Testis (tissue), 3 donors: ENCODE data around the gene LHFPL3. TPM values are rescaled to one million over a fixed set of nuclear protein-coding genes. Genes with fewer than 3 reads are reported as not detected.

Experiments
- DNase-seq: peaks from one replicate; pipeline ENCODE4 v3.0.0-alpha.2; 2019
- H3K27ac ChIP-seq, 2 donors: fragments of 200-600 bp; sonication (generic); one replicate each; pipeline ENCODE4 v1.5.1; 2019
- H3K27me3 ChIP-seq: fragments of 200-600 bp; sonication (generic); one replicate; pipeline ENCODE4 v1.5.1; 2019
- H3K36me3 ChIP-seq: fragments of 200-600 bp; sonication (generic); one replicate; pipeline ENCODE4 v1.5.1; 2017; ENCODE audit warnings: low read depth; ENCODE audit errors: missing control alignments
- H3K4me1 ChIP-seq: fragments of 200-600 bp; sonication (generic); one replicate; pipeline ENCODE4 v1.5.1; 2019
- H3K4me3 ChIP-seq, 2 donors: fragments of 200-600 bp; sonication (generic); one replicate each; pipeline ENCODE4 v1.5.1; 2017 to 2019
- H3K9me3 ChIP-seq: fragments of 200-600 bp; sonication (generic); one replicate; pipeline ENCODE4 v1.5.1; 2017
- CTCF ChIP-seq, 3 experiments: fragments of 450-650 bp in 2 of 3; fragments of 200-600 bp in 1 of 3; sonication (generic) in 1 of 3; IDR thresholded peaks; one replicate each; pipeline ENCODE4 v1.5.1; 2016 to 2019; ENCODE audit warnings: antibody characterized with exemption in 3 of 3, mild to moderate bottlenecking in 2 of 3, moderate library complexity in 1 of 3
- POLR2A ChIP-seq: fragments of 450-650 bp; IDR thresholded peaks from one replicate; pipeline ENCODE4 v1.6.1; 2017; ENCODE audit warnings: antibody characterized with exemption, mild to moderate bottlenecking, moderate library complexity
- WGBS, 2 donors: methylation state at CpG; one replicate each; pipeline ENCODE4 v1.1.5; 2018; 5-methylcytosine and 5-hydroxymethylcytosine counted together
- intact Hi-C: fragments of 100-400 bp; cut with DNase I; formaldehyde crosslinking; loops from one replicate; pipeline ENCODE4 v1.15.1; 2023; ENCODE audit warnings: low total_unique reads
- polyA plus RNA-seq: library from polyadenylated mRNA; stranded (reverse); fragments of 350-450 nt; fragmentation: Illumina TruSeq; extraction: RNeasy Lipid Tissue Mini Kit (QIAGEN cat#74804); gene quantifications from one replicate; pipeline ENCODE4 v1.2.3, GENCODE V29; 2014; ENCODE audit warnings: low read depth, low replicate concordance; ENCODE audit not compliant: insufficient read depth
- total RNA-seq, 2 donors: library from RNA; depleted of rRNA; stranded (reverse); fragments of >200 nt; gene quantifications; one replicate each; pipeline ENCODE4 v1.2.3, GENCODE V29; 2016

The LHFPL3 gene
- total and polyA plus RNA-seq, 3 donors from 2014 or later, result 0.17 to 0.47 (median 0.19) TPM

GRCh38 chr7:104826135-104826534 lies 497.7 kb downstream of the LHFPL3 start:
- intact Hi-C loops, result no loop called here
- Histone ChIP-seq H3K27ac (no peak overlapping the region), H3K4me3 (no peak overlapping the region), H3K4me1 (no peaks in the 10 kb centered on the region), H3K36me3 (no peaks in the 10 kb centered on the region), H3K9me3 (no peaks in the 10 kb centered on the region), H3K27me3 (no peaks in the 10 kb centered on the region)
- 83 to 91% methylated on average over 4 of the region's 4 CpGs for WGBS, 2 donors
- no peak for DNase-seq
- TF ChIP-seq POLR2A (no peak), CTCF (IDR thresholded peaks at IDR 0.05) (no peak)

DNA sequence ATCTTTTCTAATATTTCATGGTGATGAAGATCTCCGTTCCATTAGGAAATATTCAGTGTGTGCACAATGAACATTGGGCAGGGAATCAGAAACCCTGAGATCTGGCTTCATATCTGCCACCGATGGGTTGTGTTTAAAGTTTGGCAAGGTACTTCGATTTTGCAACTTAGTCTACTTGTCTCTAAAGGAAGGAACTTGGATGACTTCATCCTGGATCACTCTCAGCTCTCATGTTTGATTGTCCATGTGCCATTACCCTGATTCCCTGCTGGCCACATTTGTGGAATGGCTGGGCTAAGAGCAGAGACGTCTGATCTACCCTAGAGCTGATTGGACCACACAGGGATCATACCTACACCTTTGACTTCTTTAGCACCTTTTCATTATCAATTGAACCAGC lies 508.6 kb downstream of the LHFPL3 start:
- 74 to 85% methylated on average over 4 of the region's 4 CpGs for WGBS, 2 donors

GRCh38 chr7:104838537-104839299 lies 510.3 kb downstream of the LHFPL3 start:
- H3K27ac ChIP-seq, result no peak overlapping the region
- intact Hi-C loops, result no loop called here
- no peak for DNase-seq
- H3K4me3 ChIP-seq, result no peak overlapping the region
- H3K27me3 ChIP-seq, result no peaks in the 10 kb centered on the region
- TF ChIP-seq POLR2A (no peak), CTCF (IDR thresholded peaks at IDR 0.05) (no peak)
- 72 to 73% methylated on average over 3 of the region's 3 CpGs for WGBS, 2 donors
- H3K36me3 ChIP-seq, result no peaks in the 10 kb centered on the region
- H3K9me3 ChIP-seq, result no peaks in the 10 kb centered on the region
- H3K4me1 ChIP-seq, result no peaks in the 10 kb centered on the region

More for the DNA sequence above, 508.6 kb downstream of the LHFPL3 start:
- Histone ChIP-seq H3K9me3 (no peaks in the 10 kb centered on the region), H3K4me3 (no peak overlapping the region), H3K36me3 (no peaks in the 10 kb centered on the region), H3K27ac (no peak overlapping the region), H3K27me3 (no peaks in the 10 kb centered on the region), H3K4me1 (no peaks in the 10 kb centered on the region)
- DNase-seq, result no peak
- intact Hi-C loops, result no loop called here
- TF ChIP-seq CTCF (IDR thresholded peaks at IDR 0.05), result no peak
- no peak for TF ChIP-seq POLR2A

GRCh38 chr7:104839842-104840241 lies 511.4 kb downstream of the LHFPL3 start:
- no peak overlapping the region for H3K4me3 ChIP-seq
- no peak for TF ChIP-seq CTCF (IDR thresholded peaks at IDR 0.05)
- TF ChIP-seq POLR2A, result no peak
- no peaks in the 10 kb centered on the region for H3K36me3 ChIP-seq
- intact Hi-C loops, result no loop called here
- DNase-seq, result no peak
- no peaks in the 10 kb centered on the region for H3K9me3 ChIP-seq
- no peaks in the 10 kb centered on the region for H3K27me3 ChIP-seq
- H3K4me1 ChIP-seq, result no peaks in the 10 kb centered on the region
- H3K27ac ChIP-seq, result no peak overlapping the region

DNA sequence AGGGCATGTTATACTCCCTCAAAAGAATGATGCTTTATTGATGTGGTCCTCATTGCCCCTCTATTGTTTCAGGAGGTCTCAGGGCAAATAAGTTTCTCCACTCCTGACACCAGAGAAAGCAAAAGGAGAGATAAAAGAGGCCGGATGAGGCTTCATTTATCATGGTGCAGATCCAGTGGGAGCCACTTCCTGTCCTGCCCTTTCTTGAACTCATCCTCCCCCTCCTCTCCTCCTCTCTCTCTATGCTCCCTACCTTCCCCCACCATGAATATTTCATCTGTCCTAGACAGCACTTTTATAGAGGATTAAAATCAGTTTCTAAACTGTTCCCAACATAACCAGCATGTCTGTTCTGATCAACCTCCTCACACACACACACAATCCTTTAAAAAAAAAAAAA lies 513.4 kb downstream of the LHFPL3 start:
- Histone ChIP-seq H3K9me3 (no peaks in the 10 kb centered on the region), H3K4me3 (no peak overlapping the region), H3K27me3 (no peaks in the 10 kb centered on the region), H3K4me1 (no peaks in the 10 kb centered on the region), H3K27ac (no peak overlapping the region), H3K36me3 (no peaks in the 10 kb centered on the region)
- DNase-seq, result no peak
- intact Hi-C loops, result no loop called here
- TF ChIP-seq CTCF (IDR thresholded peaks at IDR 0.05) (no peak), POLR2A (no peak)
- whole genome bisulfite sequencing, 2 donors, result 34 to 43% methylated on average over 1 of the region's 1 CpG
